ENCODE data around the gene KCNH4.

KCNH4 gene

DNA sequence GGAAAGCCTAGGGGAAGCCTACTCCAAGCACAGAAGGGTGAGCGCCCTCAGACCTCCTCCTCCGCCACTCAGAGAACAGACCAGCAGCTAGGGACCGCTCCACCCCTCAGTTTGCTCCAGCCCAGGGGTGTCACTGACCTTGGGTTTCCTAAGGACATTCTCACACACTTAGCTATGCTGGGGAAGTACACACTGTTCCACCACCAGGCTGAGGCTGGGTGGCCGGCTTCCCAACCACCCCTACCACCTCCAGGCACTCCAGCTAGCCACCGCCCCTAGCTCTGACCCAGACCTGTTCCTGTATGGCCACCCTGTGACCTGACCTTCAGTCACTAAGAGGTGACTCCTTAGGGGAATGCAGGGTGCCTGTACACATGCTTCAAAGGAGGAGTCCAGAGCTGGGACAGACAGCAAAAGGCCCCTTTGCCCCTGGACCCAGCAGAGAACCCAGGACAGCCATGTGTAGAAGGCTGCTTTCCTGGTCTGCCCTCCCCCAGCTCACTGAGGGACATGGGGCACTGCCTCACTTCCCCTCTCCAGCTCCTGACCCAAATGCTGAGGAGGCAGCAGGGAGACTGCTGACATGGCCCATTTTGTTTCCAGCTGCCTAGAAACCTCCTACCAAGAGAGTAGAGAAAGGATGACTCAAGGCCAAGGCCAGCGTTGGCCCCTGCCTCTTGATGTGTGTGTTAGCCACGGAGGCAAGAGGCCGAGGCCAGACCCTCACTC lies 51.7 kb downstream of the KCNH4 start:
- Histone ChIP-seq H3K4me1 (ENCODE audit: control insufficient read depth, insufficient read depth, low read length) (no peaks in the 10 kb centered on the region), H3K4me3 (ENCODE audit: low read depth, low read length) (no peak overlapping the region)

DNA sequence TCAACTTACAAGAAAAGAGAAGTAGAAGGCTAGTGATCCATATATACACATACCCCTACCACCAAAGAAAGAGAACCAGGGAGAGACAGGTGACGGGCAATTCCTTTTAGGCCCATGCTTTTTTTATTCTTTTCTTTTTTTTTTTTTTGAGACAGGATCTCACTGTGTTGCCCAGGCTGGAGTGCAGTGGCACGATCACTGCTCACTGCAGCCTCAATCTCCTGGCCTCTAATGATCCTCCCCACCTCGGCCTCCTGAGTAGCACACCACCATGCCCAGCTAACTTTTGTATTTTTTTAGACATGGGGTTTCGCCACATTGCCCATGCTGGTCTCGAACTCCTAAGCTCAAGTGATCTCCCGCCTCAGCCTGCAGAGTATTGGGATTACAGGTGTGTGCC lies 53.5 kb downstream of the KCNH4 start:
- peaks cover 31% of the 10 kb centered on the region for H3K36me3 ChIP-seq (ENCODE audit: control insufficient read depth, insufficient read depth, low read length)

More for the DNA sequence above, 51.7 kb downstream of the KCNH4 start:
- H3K9me3 ChIP-seq (ENCODE audit: control insufficient read depth, insufficient read depth, low read length): no peaks in the 10 kb centered on the region
- H3K27me3 ChIP-seq (ENCODE audit: control insufficient read depth, insufficient read depth, low read length): no peaks in the 10 kb centered on the region
- H3K36me3 ChIP-seq (ENCODE audit: control insufficient read depth, insufficient read depth, low read length): peaks cover 31% of the 10 kb centered on the region
- H3K9ac ChIP-seq (ENCODE audit: low read depth, low read length): no peak overlapping the region

DNA sequence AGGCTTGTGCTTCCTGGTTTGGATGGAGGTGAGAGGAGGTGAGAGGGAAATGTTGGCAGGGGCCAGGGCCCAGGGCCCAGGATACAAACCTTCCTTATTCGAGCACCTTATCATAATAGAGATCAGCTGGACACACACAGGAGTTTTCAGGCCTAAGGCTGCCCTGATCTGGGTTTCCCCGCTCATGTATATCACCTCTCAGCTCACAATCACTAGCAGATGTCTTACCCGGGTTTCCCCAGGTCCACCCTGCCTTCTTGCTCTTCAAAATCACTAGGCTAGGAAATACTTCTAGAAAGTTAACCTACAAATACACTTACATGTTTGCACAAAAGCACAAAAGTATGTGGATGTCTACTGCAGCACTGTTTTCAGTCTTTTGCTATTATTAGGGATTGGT lies 54.1 kb downstream of the KCNH4 start:
- Histone ChIP-seq H3K27me3 (ENCODE audit: control insufficient read depth, insufficient read depth, low read length) (no peaks in the 10 kb centered on the region), H3K36me3 (ENCODE audit: control insufficient read depth, insufficient read depth, low read length) (peaks cover 31% of the 10 kb centered on the region), H3K9ac (ENCODE audit: low read depth, low read length) (no peak overlapping the region), H3K4me3 (ENCODE audit: low read depth, low read length) (no peak overlapping the region), H3K4me1 (ENCODE audit: control insufficient read depth, insufficient read depth, low read length) (no peaks in the 10 kb centered on the region), H3K9me3 (ENCODE audit: control insufficient read depth, insufficient read depth, low read length) (no peaks in the 10 kb centered on the region)

More for the DNA sequence above, 53.5 kb downstream of the KCNH4 start:
- Histone ChIP-seq H3K4me1 (ENCODE audit: control insufficient read depth, insufficient read depth, low read length) (no peaks in the 10 kb centered on the region), H3K9me3 (ENCODE audit: control insufficient read depth, insufficient read depth, low read length) (no peaks in the 10 kb centered on the region), H3K9ac (ENCODE audit: low read depth, low read length) (no peak overlapping the region), H3K4me3 (ENCODE audit: low read depth, low read length) (no peak overlapping the region), H3K27me3 (ENCODE audit: control insufficient read depth, insufficient read depth, low read length) (no peaks in the 10 kb centered on the region)

DNA sequence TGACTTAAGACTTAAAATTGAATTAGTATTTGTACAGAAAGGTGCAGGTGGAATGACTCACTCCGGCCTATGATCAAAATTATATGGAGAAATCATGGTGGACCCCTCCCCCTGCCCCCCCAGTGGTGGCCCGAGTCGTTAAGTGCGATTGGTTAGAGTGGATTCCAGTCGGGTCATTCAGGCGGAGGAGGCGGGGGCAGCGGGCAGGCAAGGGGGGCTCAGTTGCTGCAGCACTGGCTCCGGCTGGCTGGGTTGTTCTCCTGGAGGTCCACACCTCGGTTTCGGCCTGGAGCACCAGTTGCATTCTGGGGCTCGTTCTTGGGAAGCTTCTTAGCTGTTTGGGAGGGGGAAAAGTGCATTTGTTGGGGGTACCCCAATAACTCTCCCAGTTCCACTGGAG lies 55.4 kb downstream of the KCNH4 start:
- Histone ChIP-seq H3K9me3 (ENCODE audit: control insufficient read depth, insufficient read depth, low read length) (no peaks in the 10 kb centered on the region), H3K36me3 (ENCODE audit: control insufficient read depth, insufficient read depth, low read length) (peaks cover 31% of the 10 kb centered on the region), H3K4me3 (ENCODE audit: low read depth, low read length) (no peak overlapping the region), H3K4me1 (ENCODE audit: control insufficient read depth, insufficient read depth, low read length) (no peaks in the 10 kb centered on the region), H3K27me3 (ENCODE audit: control insufficient read depth, insufficient read depth, low read length) (no peaks in the 10 kb centered on the region), H3K9ac (ENCODE audit: low read depth, low read length) (no peak overlapping the region)

DNA sequence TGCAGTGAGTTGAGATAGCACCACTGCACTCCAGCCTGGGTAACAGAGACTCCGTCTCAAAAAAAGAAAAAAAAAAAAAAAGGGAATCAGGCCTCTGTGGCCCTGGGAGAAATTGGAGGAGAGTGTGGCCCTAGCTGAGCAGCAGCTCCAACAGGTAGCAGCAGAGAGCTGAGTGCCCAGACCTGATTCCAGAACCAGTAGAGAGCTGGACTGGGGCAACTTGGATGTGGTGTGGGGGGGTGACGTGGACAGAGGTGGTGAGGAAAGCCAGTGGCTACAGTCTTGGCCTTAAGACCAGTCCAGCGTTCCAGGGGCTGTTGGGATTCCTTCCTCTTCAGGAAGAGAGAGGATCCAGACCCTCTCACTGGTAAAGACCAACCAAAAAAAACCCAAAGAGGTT lies 56.7 kb downstream of the KCNH4 start:
- no peak overlapping the region for H3K4me3 ChIP-seq (ENCODE audit: low read depth, low read length)
- peaks cover 19% of the 10 kb centered on the region for H3K36me3 ChIP-seq (ENCODE audit: control insufficient read depth, insufficient read depth, low read length)
- no peaks in the 10 kb centered on the region for H3K27me3 ChIP-seq (ENCODE audit: control insufficient read depth, insufficient read depth, low read length)
- no peak overlapping the region for H3K9ac ChIP-seq (ENCODE audit: low read depth, low read length)
- no peaks in the 10 kb centered on the region for H3K9me3 ChIP-seq (ENCODE audit: control insufficient read depth, insufficient read depth, low read length)
- H3K4me1 ChIP-seq (ENCODE audit: control insufficient read depth, insufficient read depth, low read length): peaks cover 5% of the 10 kb centered on the region

DNA sequence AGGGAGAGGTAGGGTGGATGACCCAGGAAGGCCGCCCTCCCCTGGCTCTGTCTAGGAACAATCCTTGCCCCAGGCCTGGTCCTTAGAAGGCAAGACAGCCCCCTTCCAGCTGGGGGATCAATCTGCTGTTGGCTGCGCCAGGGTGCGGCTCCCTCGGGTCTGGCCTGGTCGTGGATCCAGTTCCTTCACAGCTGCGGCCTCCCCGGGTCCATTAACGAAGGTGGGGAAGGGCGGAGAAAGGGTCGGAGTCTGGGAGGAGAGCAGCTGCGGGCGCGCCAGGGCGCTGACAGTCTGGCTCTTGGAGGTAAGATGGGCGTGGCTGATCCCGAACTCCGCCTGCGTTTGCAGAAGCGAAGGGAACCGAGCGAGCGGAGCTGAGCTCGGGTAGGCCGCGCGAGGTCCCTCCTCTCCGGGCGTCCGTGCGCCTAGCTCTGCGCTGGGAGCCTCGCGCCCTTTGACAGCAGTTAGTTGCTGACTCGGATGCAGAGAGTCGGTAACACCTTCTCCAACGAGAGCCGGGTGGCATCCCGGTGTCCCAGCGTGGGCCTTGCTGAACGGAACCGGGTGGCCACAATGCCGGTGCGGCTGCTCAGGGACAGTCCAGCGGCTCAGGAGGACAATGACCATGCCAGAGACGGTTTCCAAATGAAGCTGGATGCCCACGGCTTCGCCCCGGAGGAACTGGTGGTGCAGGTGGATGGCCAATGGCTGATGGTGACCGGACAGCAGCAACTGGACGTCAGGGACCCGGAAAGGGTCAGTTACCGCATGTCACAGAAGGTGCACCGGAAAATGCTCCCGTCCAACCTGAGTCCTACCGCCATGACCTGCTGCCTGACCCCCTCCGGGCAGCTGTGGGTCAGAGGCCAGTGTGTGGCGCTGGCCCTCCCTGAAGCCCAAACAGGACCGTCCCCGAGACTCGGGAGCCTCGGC lies 58.3 kb downstream of the KCNH4 start, which contains the start of gene HSPB9:
TSS of gene HSPB9 (plus strand) at position 434 of the 933 bp plus-strand sequence. CDS start at position 481, 47 bp downstream.
- H3K4me1 ChIP-seq (ENCODE audit: control insufficient read depth, insufficient read depth, low read length): peaks cover 5% of the 10 kb centered on the region
- H3K36me3 ChIP-seq (ENCODE audit: control insufficient read depth, insufficient read depth, low read length): peaks cover 16% of the 10 kb centered on the region
- no peaks in the 10 kb centered on the region for H3K27me3 ChIP-seq (ENCODE audit: control insufficient read depth, insufficient read depth, low read length)
- peak within 1 kb of the TSS; percentile 70 for H3K9ac ChIP-seq (ENCODE audit: low read depth, low read length)
- H3K4me3 ChIP-seq (ENCODE audit: low read depth, low read length): peak within 1 kb of the TSS; percentile 50
- no peaks in the 10 kb centered on the region for H3K9me3 ChIP-seq (ENCODE audit: control insufficient read depth, insufficient read depth, low read length)

DNA sequence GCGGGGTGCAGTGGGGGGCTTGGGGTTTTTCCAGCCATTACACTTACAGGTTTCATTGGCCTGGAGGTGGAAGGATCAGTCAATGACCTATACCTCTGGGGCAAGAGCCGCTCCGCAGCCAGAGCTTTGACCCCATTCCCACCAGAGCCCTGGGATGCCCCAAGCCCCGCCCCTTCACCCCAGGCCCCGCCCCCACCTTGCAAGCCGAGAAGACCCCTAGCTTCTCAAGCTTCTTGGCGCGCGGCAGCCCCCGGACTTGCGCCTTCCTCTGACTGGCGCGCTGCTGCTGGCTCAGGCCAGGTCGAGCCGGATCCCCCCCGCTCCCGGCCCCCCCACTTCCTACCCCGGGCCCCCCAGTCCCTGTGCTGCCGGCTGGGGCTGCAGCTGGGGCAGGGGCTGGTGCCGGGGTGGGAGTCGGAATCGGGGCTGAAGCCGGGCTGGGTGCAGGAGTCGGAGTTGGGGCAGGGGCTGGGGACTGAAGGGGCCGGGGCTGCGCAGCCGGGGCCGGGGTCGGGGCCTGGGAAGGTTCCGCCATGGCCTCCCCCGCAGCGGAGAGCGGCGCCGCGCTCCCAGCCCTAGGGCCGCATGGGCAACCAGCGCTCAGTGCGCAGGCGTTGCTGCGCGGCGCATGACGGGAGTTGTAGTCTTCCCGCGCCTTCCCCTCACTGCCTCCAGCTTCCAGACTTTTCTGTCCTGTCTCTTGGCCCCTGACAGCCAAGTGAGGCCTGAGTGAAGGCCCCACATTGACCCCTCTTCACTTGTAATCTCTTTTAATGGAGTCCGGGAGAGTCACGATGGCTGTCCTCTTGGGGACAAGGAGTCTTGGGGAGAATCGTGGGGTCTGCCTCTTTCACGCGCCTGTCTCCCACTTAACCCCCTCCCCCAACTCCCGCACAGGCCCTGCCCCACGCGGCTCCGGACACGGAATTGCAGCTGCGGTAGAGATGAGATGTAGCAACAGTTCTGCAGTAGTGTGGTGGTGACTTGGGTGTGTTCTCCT lies 59.9 kb downstream of the KCNH4 start, which contains the start of gene KAT2A:
TSS of gene KAT2A (minus strand) at position 598 of the 1,000 bp plus-strand sequence. CDS start at position 535, 63 bp downstream.
- Histone ChIP-seq H3K4me1 (ENCODE audit: control insufficient read depth, insufficient read depth, low read length) (peaks cover 5% of the 10 kb centered on the region), H3K9ac (ENCODE audit: low read depth, low read length) (peak within 1 kb of the TSS; percentile 70), H3K4me3 (ENCODE audit: low read depth, low read length) (peak within 1 kb of the TSS; percentile 50), H3K36me3 (ENCODE audit: control insufficient read depth, insufficient read depth, low read length) (peaks cover 18% of the 10 kb centered on the region), H3K9me3 (ENCODE audit: control insufficient read depth, insufficient read depth, low read length) (no peaks in the 10 kb centered on the region), H3K27me3 (ENCODE audit: control insufficient read depth, insufficient read depth, low read length) (no peaks in the 10 kb centered on the region)

DNA sequence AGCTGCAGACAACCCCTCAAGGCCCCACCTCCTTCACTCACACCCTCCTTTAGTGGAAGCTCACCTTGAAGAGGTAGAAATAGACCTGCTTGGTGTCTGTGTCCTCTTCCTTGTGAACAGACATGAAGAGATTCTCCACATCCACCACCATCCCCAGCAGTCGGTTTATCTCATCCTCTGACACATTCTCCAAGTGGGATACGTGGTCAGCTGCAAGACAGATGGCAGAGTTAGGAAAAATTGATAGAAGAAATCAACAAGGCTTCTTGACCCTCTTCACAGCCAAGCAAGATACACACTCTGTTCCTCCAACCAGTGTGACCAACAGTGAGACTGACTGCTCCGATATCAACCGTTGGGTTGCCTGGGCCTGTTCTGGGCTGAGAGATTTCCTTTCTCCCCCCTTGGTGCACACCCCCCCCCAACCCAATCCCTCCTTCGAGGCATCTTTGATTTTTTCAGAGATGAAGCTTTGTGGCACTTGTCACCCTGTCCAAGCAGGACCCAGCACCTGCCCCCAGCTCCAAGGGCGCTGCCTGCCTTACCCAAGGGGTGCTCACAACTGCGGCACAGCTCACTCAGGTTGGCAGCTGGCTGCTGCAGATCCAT lies 60.7 kb downstream of the KCNH4 start:
- Histone ChIP-seq H3K4me1 (ENCODE audit: control insufficient read depth, insufficient read depth, low read length) (peaks cover 5% of the 10 kb centered on the region), H3K27me3 (ENCODE audit: control insufficient read depth, insufficient read depth, low read length) (no peaks in the 10 kb centered on the region), H3K9me3 (ENCODE audit: control insufficient read depth, insufficient read depth, low read length) (no peaks in the 10 kb centered on the region), H3K36me3 (ENCODE audit: control insufficient read depth, insufficient read depth, low read length) (peaks cover 16% of the 10 kb centered on the region), H3K9ac (ENCODE audit: low read depth, low read length) (no peak overlapping the region), H3K4me3 (ENCODE audit: low read depth, low read length) (peak overlapping the region; percentile 39)

DNA sequence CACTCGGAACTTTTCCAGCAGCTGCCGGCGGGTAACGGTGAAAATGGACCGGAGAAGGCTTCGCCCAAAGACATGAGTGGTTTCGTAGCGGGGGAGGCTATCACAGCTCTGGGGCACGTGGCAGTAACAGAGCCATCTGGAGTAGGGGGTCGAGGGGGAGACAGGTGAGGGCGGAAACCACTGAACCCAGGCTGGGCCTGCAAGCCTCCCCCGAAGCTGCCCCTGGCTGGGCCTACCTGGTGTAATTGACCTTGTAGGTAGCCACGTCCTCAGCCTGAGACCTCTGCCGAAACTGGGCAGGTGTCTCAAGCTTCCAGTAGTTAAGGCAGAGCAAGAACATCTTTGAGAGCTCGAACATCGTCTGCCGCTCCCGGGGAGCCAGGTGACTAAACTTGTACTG lies 61.6 kb downstream of the KCNH4 start:
- peaks cover 5% of the 10 kb centered on the region for H3K4me1 ChIP-seq (ENCODE audit: control insufficient read depth, insufficient read depth, low read length)
- H3K4me3 ChIP-seq (ENCODE audit: low read depth, low read length): no peak overlapping the region
- H3K36me3 ChIP-seq (ENCODE audit: control insufficient read depth, insufficient read depth, low read length): peaks cover 22% of the 10 kb centered on the region
- H3K27me3 ChIP-seq (ENCODE audit: control insufficient read depth, insufficient read depth, low read length): no peaks in the 10 kb centered on the region
- H3K9ac ChIP-seq (ENCODE audit: low read depth, low read length): no peak overlapping the region
- no peaks in the 10 kb centered on the region for H3K9me3 ChIP-seq (ENCODE audit: control insufficient read depth, insufficient read depth, low read length)

DNA sequence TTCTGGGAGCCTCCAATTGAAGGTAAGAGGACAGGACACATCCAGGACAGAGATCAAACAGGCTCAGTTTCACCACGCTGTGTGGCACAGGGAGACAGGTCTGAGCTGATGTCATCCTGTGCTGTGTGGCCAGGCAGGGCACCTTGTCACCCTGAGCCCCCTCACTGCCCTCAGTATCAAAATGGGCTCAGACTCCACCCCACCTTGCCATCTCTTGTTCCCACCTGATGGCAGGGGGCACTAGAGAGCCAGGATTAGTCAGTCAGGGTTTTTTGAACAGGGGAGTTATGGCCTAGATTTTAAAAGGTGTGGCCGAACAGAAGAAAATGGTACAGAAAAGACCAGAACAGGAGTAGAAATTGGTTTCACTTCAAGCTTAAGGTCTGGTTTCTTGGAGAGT lies 62.4 kb downstream of the KCNH4 start:
- no peak overlapping the region for H3K4me3 ChIP-seq (ENCODE audit: low read depth, low read length)
- no peaks in the 10 kb centered on the region for H3K27me3 ChIP-seq (ENCODE audit: control insufficient read depth, insufficient read depth, low read length)
- no peak overlapping the region for H3K9ac ChIP-seq (ENCODE audit: low read depth, low read length)
- peaks cover 28% of the 10 kb centered on the region for H3K36me3 ChIP-seq (ENCODE audit: control insufficient read depth, insufficient read depth, low read length)
- no peaks in the 10 kb centered on the region for H3K9me3 ChIP-seq (ENCODE audit: control insufficient read depth, insufficient read depth, low read length)
- peaks cover 5% of the 10 kb centered on the region for H3K4me1 ChIP-seq (ENCODE audit: control insufficient read depth, insufficient read depth, low read length)

Data from iPS-15b (cell line).